ENCODE results near the gene LSAMP. TPM values are rescaled to one million over a fixed set of nuclear protein-coding genes. Genes with fewer than 3 reads are reported as not detected.

LSAMP gene
- total and polyA plus RNA-seq, 2 experiments from 2014 or later, result 2.0 to 2.9 TPM

DNA sequence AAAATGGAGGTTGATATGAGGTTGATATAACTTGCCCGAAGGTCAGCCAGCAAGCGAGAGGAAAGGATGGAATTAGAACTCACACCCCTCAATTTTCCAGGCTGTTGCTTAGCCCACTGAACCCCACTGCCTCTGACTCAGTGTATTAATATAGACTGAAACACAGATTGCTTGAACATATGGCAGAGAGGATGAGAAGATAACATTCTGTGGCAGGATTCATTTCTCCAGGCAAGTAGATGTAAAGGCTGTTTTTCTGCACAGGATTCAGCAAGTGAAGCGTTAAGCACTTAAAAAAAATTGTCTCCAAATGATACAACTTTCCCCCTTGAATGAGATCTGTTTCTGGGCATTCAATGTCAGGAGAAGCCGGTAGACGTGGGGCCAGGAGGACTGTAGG lies 486.8 kb downstream of the LSAMP start:
- Histone ChIP-seq H3K36me3 (ENCODE audit: insufficient read depth) (no peaks in the 10 kb centered on the region), H3K9me2 (ENCODE audit: insufficient read depth) (0 out of 2 replicates have a peak, but pooled peaks cover 6% of the 10 kb centered on the region), H3K27me3 (ENCODE audit: insufficient read depth) (no peaks in the 10 kb centered on the region), H2AFZ (no peak overlapping the region), H3F3A (replicated peaks; ENCODE audit: low read depth) (no peaks in the 10 kb centered on the region), H3K27ac (ENCODE audit: low read depth) (no peak overlapping the region), H4K20me1 (replicated peaks; ENCODE audit: insufficient read depth) (no peaks in the 10 kb centered on the region), H3K79me2 (replicated peaks; ENCODE audit: insufficient read depth) (no peaks in the 10 kb centered on the region), H3K4me1 (ENCODE audit: insufficient read depth) (no peaks in the 10 kb centered on the region; the same call in 1 of the 2 replicates), H3K4me2 (no peak overlapping the region), H3K4me3 (no peak overlapping the region)
- ATAC-seq, result no peak
- Mint-ChIP-seq H3K27ac (no peak overlapping the region), H3K27me3 (ENCODE audit: insufficient read depth, low read depth, poor library complexity) (peaks cover 3% of the 10 kb centered on the region), H3K9me3 (no peaks in the 10 kb centered on the region), H3K4me1 (peaks cover 2% of the 10 kb centered on the region; the same call in 1 of the 3 replicates), H3K4me3 (no peak overlapping the region), H3K36me3 (ENCODE audit: low read depth) (no peaks in the 10 kb centered on the region)
- DNase-seq (ENCODE audit: low spot score), result no peak
- TF ChIP-seq POLR2AphosphoS5 (IDR thresholded peaks at IDR 0.05; ENCODE audit: low read depth) (no peak), CREB1 (CRISPR knock-in tag; IDR thresholded peaks at IDR 0.05; ENCODE audit: low read depth) (no peak), NANOG (IDR thresholded peaks at IDR 0.05; ENCODE audit: borderline replicate concordance) (no peak), ZNF114 (CRISPR knock-in tag; IDR thresholded peaks at IDR 0.05) (no peak), JUNB (IDR thresholded peaks at IDR 0.05; ENCODE audit: unreplicated experiment) (no peak), STAT1 (IDR thresholded peaks at IDR 0.05; ENCODE audit: unreplicated experiment) (no peak), ZNF331 (CRISPR knock-in tag; IDR thresholded peaks at IDR 0.05; ENCODE audit: low read depth) (no peak)
- TF ChIP-seq, protein P1, sequence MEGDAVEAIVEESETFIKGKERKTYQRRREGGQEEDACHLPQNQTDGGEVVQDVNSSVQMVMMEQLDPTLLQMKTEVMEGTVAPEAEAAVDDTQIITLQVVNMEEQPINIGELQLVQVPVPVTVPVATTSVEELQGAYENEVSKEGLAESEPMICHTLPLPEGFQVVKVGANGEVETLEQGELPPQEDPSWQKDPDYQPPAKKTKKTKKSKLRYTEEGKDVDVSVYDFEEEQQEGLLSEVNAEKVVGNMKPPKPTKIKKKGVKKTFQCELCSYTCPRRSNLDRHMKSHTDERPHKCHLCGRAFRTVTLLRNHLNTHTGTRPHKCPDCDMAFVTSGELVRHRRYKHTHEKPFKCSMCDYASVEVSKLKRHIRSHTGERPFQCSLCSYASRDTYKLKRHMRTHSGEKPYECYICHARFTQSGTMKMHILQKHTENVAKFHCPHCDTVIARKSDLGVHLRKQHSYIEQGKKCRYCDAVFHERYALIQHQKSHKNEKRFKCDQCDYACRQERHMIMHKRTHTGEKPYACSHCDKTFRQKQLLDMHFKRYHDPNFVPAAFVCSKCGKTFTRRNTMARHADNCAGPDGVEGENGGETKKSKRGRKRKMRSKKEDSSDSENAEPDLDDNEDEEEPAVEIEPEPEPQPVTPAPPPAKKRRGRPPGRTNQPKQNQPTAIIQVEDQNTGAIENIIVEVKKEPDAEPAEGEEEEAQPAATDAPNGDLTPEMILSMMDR (conservative IDR thresholded peaks at IDR 0.05; ENCODE audit: low read depth in 2 of 2), result no peak
- TF ChIP-seq, protein P2, sequence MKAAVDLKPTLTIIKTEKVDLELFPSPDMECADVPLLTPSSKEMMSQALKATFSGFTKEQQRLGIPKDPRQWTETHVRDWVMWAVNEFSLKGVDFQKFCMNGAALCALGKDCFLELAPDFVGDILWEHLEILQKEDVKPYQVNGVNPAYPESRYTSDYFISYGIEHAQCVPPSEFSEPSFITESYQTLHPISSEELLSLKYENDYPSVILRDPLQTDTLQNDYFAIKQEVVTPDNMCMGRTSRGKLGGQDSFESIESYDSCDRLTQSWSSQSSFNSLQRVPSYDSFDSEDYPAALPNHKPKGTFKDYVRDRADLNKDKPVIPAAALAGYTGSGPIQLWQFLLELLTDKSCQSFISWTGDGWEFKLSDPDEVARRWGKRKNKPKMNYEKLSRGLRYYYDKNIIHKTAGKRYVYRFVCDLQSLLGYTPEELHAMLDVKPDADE (IDR thresholded peaks at IDR 0.05), result no peak

DNA sequence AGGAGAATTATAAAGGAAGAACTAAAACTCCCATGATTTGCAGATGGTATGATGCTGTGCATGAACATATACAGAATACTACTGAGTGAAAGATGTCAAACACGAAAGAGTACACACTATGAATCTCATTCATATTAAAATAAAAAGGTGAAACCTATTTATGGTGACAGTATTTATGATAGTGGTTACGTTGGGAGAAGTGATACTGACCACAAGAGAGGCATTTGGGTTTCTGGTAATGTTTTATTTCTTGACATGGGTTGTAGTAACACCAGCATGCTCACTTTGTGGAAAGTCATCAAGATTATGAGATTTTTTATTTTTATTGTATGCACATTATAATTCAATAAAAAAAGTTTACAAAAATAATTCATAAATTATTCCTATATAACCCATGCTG lies 498.0 kb downstream of the LSAMP start:
- Histone ChIP-seq H3K79me2 (replicated peaks; ENCODE audit: insufficient read depth) (no peaks in the 10 kb centered on the region), H3K36me3 (ENCODE audit: insufficient read depth) (no peaks in the 10 kb centered on the region), H2AFZ (no peak overlapping the region), H4K20me1 (replicated peaks; ENCODE audit: insufficient read depth) (no peaks in the 10 kb centered on the region), H3K27ac (ENCODE audit: low read depth) (no peak overlapping the region), H3K9me2 (ENCODE audit: insufficient read depth) (no peaks in the 10 kb centered on the region), H3K4me1 (ENCODE audit: insufficient read depth) (no peaks in the 10 kb centered on the region), H3F3A (replicated peaks; ENCODE audit: low read depth) (no peaks in the 10 kb centered on the region), H3K27me3 (ENCODE audit: insufficient read depth) (no peaks in the 10 kb centered on the region), H3K4me2 (no peak overlapping the region), H3K4me3 (no peak overlapping the region)
- Mint-ChIP-seq H3K36me3 (ENCODE audit: low read depth) (no peaks in the 10 kb centered on the region), H3K4me3 (no peak overlapping the region), H3K4me1 (no peaks in the 10 kb centered on the region), H3K9me3 (peaks cover 3% of the 10 kb centered on the region; the same call in 2 of the 3 replicates), H3K27ac (no peak overlapping the region), H3K27me3 (ENCODE audit: insufficient read depth, low read depth, poor library complexity) (no peaks in the 10 kb centered on the region)
- no peak for DNase-seq (ENCODE audit: low spot score)
- ATAC-seq, result no peak
- TF ChIP-seq ZNF331 (CRISPR knock-in tag; IDR thresholded peaks at IDR 0.05; ENCODE audit: low read depth) (no peak), JUNB (IDR thresholded peaks at IDR 0.05; ENCODE audit: unreplicated experiment) (no peak), CREB1 (CRISPR knock-in tag; IDR thresholded peaks at IDR 0.05; ENCODE audit: low read depth) (no peak), NANOG (IDR thresholded peaks at IDR 0.05; ENCODE audit: borderline replicate concordance) (no peak), STAT1 (IDR thresholded peaks at IDR 0.05; ENCODE audit: unreplicated experiment) (no peak), POLR2AphosphoS5 (IDR thresholded peaks at IDR 0.05; ENCODE audit: low read depth) (no peak), EZH2phosphoT487 (IDR thresholded peaks at IDR 0.05; ENCODE audit: unreplicated experiment) (no peak), ZNF114 (CRISPR knock-in tag; IDR thresholded peaks at IDR 0.05) (no peak)
- TF ChIP-seq, protein P2 (IDR thresholded peaks at IDR 0.05), result no peak
- TF ChIP-seq, protein P1 (conservative IDR thresholded peaks at IDR 0.05; ENCODE audit: low read depth in 2 of 2), result no peak
